ENCODE results near the gene ALDH1B1.

GRCh38 chr9:38443597-38443996 lies 51.1 kb downstream of the ALDH1B1 start:
- TF ChIP-seq, protein P1, sequence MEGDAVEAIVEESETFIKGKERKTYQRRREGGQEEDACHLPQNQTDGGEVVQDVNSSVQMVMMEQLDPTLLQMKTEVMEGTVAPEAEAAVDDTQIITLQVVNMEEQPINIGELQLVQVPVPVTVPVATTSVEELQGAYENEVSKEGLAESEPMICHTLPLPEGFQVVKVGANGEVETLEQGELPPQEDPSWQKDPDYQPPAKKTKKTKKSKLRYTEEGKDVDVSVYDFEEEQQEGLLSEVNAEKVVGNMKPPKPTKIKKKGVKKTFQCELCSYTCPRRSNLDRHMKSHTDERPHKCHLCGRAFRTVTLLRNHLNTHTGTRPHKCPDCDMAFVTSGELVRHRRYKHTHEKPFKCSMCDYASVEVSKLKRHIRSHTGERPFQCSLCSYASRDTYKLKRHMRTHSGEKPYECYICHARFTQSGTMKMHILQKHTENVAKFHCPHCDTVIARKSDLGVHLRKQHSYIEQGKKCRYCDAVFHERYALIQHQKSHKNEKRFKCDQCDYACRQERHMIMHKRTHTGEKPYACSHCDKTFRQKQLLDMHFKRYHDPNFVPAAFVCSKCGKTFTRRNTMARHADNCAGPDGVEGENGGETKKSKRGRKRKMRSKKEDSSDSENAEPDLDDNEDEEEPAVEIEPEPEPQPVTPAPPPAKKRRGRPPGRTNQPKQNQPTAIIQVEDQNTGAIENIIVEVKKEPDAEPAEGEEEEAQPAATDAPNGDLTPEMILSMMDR (IDR thresholded peaks at IDR 0.05) = no peak
- no peak for TF ChIP-seq POLR2AphosphoS5 (IDR thresholded peaks at IDR 0.05)
- no peak for TF ChIP-seq POLR2A (IDR thresholded peaks at IDR 0.05)

All from upper lobe of left lung (tissue), 4 donors.